COLO668 (cell line): ENCODE results near the gene GASK1A.
"Not testable (repeated sequence)": the region's sequence is repeated elsewhere in the genome, so short reads cannot be mapped to it uniquely, and the experiment has no call there.

ENCODE experiments used
- DNase-seq: peaks from one replicate; lab custom pipeline; 2025; ENCODE audit not compliant: unreplicated experiment; lab: John Stamatoyannopoulos, UW

Gene GASK1A

GRCh38 chr3:43061101-43061895 lies 82.2 kb downstream of the GASK1A start:
- no peak for DNase-seq

- no peak for DNase-seq
Observed at GRCh38 chr3:43062040-43062563, 83.0 kb downstream of the GASK1A start.

- DNase-seq: no peak
Observed at GRCh38 chr3:43062564-43063040, 83.5 kb downstream of the GASK1A start.

GRCh38 chr3:43063114-43063513 lies 84.0 kb downstream of the GASK1A start:
- no peak for DNase-seq

GRCh38 chr3:43070670-43071069 lies 91.6 kb downstream of the GASK1A start:
- DNase-seq: not testable (repeated sequence)

GRCh38 chr3:43071313-43071893 lies 92.3 kb downstream of the GASK1A start:
- no peak for DNase-seq

GRCh38 chr3:43072361-43072760 lies 93.2 kb downstream of the GASK1A start:
- DNase-seq: no peak

- DNase-seq: no peak
Observed at GRCh38 chr3:43073116-43073835, 94.2 kb downstream of the GASK1A start.

GRCh38 chr3:43073836-43074220 lies 94.7 kb downstream of the GASK1A start:
- no peak for DNase-seq

GRCh38 chr3:43074482-43074881 lies 95.4 kb downstream of the GASK1A start:
- no peak for DNase-seq

GRCh38 chr3:43074901-43075689 lies 96.0 kb downstream of the GASK1A start:
- no peak for DNase-seq

- no peak for DNase-seq
Observed at GRCh38 chr3:43075904-43076661, 97.0 kb downstream of the GASK1A start.

GRCh38 chr3:43076857-43077256 lies 97.7 kb downstream of the GASK1A start:
- DNase-seq: no peak

- no peak for DNase-seq
Observed at GRCh38 chr3:43077261-43077660, 98.2 kb downstream of the GASK1A start.

GRCh38 chr3:43077707-43078106 lies 98.6 kb downstream of the GASK1A start:
- no peak for DNase-seq

GRCh38 chr3:43079536-43080332 lies 100.6 kb downstream of the GASK1A start:
- DNase-seq: no peak

- no peak for DNase-seq
Observed at GRCh38 chr3:43080726-43081568, 101.8 kb downstream of the GASK1A start.

GRCh38 chr3:43081796-43082195 lies 102.7 kb downstream of the GASK1A start:
- DNase-seq: no peak
